ENCODE measurements around the gene SPINK6. TPM values are rescaled to one million over a fixed set of nuclear protein-coding genes. Genes with fewer than 3 reads are reported as not detected.

The SPINK6 gene
- polyA plus RNA-seq, 2 of the 4 experiments (the other 2 are of a cell fraction), result 1.0 TPM

DNA sequence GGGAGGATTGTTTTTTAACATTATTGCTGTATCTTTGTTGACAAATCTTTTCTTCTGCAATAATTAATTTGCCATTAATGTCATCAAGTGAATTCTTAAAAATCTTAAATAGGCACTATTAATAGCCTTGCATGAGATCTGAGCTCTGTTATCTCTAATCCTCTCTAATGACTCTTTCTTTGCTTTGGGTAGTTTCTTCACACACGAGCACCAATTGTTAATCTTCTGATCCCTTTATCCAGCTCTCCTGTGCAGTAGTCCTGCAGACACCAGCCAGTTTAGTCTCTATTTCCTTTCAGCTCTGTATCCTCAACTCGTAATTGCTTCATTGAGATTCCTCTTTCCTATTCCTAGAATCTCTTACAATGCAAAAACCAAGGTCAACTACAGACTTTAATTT lies 26.4 kb upstream of the SPINK6 start:
- ATAC-seq (no peak), FAIRE-seq (no peak), DNase-seq (ENCODE audit: low read depth in 1 of 2, low spot score in 1 of 2) (no peak)
- Histone ChIP-seq H3K4me2 (no peak overlapping the region), H3K27ac (no peak overlapping the region), H3K4me1 (no peaks in the 10 kb centered on the region), H3K4me3 (no peak overlapping the region), H3K9me3 (no peaks in the 10 kb centered on the region)
- 1% methylated on average over 2 of the region's 2 CpGs for WGBS (ENCODE audit: missing lambda C conversion rate)
- TF ChIP-seq KDM1A (IDR thresholded peaks at IDR 0.05; ENCODE audit: low read depth) (no peak), FOSB (CRISPR knock-in tag; IDR thresholded peaks at IDR 0.05) (no peak), FOSL2 (IDR thresholded peaks at IDR 0.05) (no peak), FOSL2 (CRISPR knock-in tag; IDR thresholded peaks at IDR 0.05) (no peak), GATA3 (IDR thresholded peaks at IDR 0.05; ENCODE audit: borderline replicate concordance) (no peak), JUN (IDR thresholded peaks at IDR 0.05) (no peak), EHMT2 (IDR thresholded peaks at IDR 0.05; ENCODE audit: low read depth) (no peak), BHLHE40 (IDR thresholded peaks at IDR 0.05; ENCODE audit: low read depth, low read length) (no peak), RFX5 (IDR thresholded peaks at IDR 0.05) (no peak), HEYL (CRISPR knock-in tag; IDR thresholded peaks at IDR 0.05) (no peak), NFE2L2 (conservative IDR thresholded peaks at IDR 0.05; ENCODE audit: low read length) (no peak), SREBF2 (IDR thresholded peaks at IDR 0.05) (no peak), NPAS2 (CRISPR knock-in tag; IDR thresholded peaks at IDR 0.05; ENCODE audit: borderline replicate concordance) (no peak), NR3C1 (IDR thresholded peaks at IDR 0.05) (no peak), CBX8 (IDR thresholded peaks at IDR 0.05) (no peak), ZSCAN20 (CRISPR knock-in tag; IDR thresholded peaks at IDR 0.05) (no peak), EHF (CRISPR knock-in tag; IDR thresholded peaks at IDR 0.05) (no peak), FOXS1 (CRISPR knock-in tag; IDR thresholded peaks at IDR 0.05) (no peak), ZC3H11A (IDR thresholded peaks at IDR 0.05) (no peak), TFCP2L1 (CRISPR knock-in tag; IDR thresholded peaks at IDR 0.05) (no peak)
- TF ChIP-seq, protein P1, sequence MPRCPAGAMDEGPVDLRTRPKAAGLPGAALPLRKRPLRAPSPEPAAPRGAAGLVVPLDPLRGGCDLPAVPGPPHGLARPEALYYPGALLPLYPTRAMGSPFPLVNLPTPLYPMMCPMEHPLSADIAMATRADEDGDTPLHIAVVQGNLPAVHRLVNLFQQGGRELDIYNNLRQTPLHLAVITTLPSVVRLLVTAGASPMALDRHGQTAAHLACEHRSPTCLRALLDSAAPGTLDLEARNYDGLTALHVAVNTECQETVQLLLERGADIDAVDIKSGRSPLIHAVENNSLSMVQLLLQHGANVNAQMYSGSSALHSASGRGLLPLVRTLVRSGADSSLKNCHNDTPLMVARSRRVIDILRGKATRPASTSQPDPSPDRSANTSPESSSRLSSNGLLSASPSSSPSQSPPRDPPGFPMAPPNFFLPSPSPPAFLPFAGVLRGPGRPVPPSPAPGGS (IDR thresholded peaks at IDR 0.05), result no peak
- ChIA-PET CTCF (interaction anchor here (1.5 to 2.4 kb wide), 2 partner anchors 198 to 555 kb away, joined by 5 to 14 read pairs; no protein-coding TSS in a partner anchor), POLR2A (no interaction called here)

DNA sequence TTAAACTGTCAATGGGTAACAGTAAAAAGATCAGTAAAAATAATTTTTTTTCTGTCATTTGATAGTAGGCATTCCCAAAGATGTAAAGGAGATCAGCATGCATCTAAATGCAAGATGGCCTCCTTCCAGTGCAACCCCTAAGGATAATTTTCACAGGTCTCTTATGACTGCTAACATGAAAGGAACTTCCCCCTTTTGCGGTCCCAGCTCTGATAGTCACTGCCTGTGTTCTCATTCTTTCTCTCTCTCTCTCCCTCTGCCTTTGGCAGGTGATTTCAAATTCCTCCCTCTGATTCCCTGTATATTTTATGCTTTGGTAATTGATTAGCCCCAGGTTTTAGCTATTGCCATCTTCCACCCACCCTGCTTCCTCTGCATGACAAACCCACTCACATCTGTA lies 25.6 kb upstream of the SPINK6 start:
- H3K4me1 ChIP-seq, result no peaks in the 10 kb centered on the region
- POLR2A ChIA-PET, result no interaction called here
- no peaks in the 10 kb centered on the region for H3K9me3 ChIP-seq
- TF ChIP-seq KDM5A (IDR thresholded peaks at IDR 0.05) (no peak), CBX8 (IDR thresholded peaks at IDR 0.05) (no peak)
- ATAC-seq, result no peak
- no peak overlapping the region for H3K4me3 ChIP-seq
- H3K27ac ChIP-seq, result no peak overlapping the region
- DNase-seq (ENCODE audit: low read depth in 1 of 2, low spot score in 1 of 2), result no peak
- H3K4me2 ChIP-seq, result no peak overlapping the region
- WGBS (ENCODE audit: missing lambda C conversion rate), result 61% methylated on average over 1 of the region's 1 CpG
- no peak for FAIRE-seq
- CTCF ChIA-PET, result interaction anchor here (1.5 kb wide), 1 partner anchor 198 kb away, joined by 5 read pairs; no protein-coding TSS in a partner anchor

DNA sequence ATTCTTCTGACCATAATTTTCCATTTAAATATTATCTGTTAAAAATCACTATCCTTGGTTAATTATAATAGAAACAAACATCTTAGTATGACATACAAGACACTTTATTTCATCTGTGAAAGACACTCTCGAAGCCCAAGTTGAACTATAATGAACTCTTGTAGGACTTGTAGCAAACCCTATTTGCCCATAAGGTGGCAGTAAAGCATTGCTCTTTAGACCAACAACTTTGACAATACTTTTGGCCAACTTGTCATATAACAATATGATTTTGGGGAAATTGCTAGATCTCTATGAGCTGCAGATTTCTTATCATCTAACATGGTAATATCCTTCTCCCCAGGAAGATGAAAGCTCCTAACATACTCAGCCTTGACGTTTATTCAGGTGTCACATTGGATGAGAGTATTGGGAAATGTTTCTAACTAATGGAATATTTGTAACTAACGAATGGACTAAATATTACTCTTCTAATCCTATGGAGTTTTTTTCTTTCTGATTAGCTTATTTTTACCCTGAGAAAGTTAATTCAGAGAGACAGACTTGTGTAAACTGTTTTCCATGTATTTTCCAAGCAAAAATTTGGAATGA lies 23.5 kb upstream of the SPINK6 start:
- Histone ChIP-seq H3K4me3 (no peak overlapping the region), H3K4me2 (no peak overlapping the region), H3K27ac (no peak overlapping the region), H3K9me3 (no peaks in the 10 kb centered on the region), H3K4me1 (no peaks in the 10 kb centered on the region)
- ATAC-seq (peak; percentile 70 to 77; a peak in 4 of 6 replicates), FAIRE-seq (no peak), DNase-seq (ENCODE audit: low read depth in 1 of 2, low spot score in 1 of 2) (peak in 1 of 2 experiments; percentile 71)
- WGBS (ENCODE audit: missing lambda C conversion rate), result 24% methylated on average over 3 of the region's 3 CpGs
- CTCF ChIA-PET, result interaction anchor here (0.6 to 2.0 kb wide), 27 partner anchors 8 to 857 kb away, joined by 3 to 15 read pairs (median 3); partner anchors contain the start of gene SPINK14
- TF ChIP-seq, protein P2, sequence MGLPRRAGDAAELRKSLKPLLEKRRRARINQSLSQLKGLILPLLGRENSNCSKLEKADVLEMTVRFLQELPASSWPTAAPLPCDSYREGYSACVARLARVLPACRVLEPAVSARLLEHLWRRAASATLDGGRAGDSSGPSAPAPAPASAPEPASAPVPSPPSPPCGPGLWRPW (IDR thresholded peaks at IDR 0.05), result no peak
- TF ChIP-seq HOXA7 (CRISPR knock-in tag; IDR thresholded peaks at IDR 0.05), result no peak
- no peak for TF ChIP-seq BHLHE40 (IDR thresholded peaks at IDR 0.05; ENCODE audit: low read depth, low read length)
- peak; percentile 79 to 84 for TF ChIP-seq RAD21 (conservative IDR thresholded peaks at IDR 0.05 in 1 of 2, IDR thresholded peaks at IDR 0.05 in 1 of 2)
- TF ChIP-seq, protein P3, sequence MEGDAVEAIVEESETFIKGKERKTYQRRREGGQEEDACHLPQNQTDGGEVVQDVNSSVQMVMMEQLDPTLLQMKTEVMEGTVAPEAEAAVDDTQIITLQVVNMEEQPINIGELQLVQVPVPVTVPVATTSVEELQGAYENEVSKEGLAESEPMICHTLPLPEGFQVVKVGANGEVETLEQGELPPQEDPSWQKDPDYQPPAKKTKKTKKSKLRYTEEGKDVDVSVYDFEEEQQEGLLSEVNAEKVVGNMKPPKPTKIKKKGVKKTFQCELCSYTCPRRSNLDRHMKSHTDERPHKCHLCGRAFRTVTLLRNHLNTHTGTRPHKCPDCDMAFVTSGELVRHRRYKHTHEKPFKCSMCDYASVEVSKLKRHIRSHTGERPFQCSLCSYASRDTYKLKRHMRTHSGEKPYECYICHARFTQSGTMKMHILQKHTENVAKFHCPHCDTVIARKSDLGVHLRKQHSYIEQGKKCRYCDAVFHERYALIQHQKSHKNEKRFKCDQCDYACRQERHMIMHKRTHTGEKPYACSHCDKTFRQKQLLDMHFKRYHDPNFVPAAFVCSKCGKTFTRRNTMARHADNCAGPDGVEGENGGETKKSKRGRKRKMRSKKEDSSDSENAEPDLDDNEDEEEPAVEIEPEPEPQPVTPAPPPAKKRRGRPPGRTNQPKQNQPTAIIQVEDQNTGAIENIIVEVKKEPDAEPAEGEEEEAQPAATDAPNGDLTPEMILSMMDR (IDR thresholded peaks at IDR 0.05), result peak; percentile 77
- no peak for TF ChIP-seq EHMT2 (IDR thresholded peaks at IDR 0.05; ENCODE audit: low read depth)
- no peak for TF ChIP-seq KDM5A (IDR thresholded peaks at IDR 0.05)
- TF ChIP-seq EHF (CRISPR knock-in tag; IDR thresholded peaks at IDR 0.05), result no peak
- TF ChIP-seq ESRRA (IDR thresholded peaks at IDR 0.05; ENCODE audit: borderline replicate concordance, low read length), result no peak
- no peak for TF ChIP-seq EP300 (IDR thresholded peaks at IDR 0.05)
- TF ChIP-seq FOXS1 (CRISPR knock-in tag; IDR thresholded peaks at IDR 0.05), result no peak
- TF ChIP-seq FOSL2 (IDR thresholded peaks at IDR 0.05), result no peak
- no peak for TF ChIP-seq FOSL2 (CRISPR knock-in tag; IDR thresholded peaks at IDR 0.05)
- no peak for TF ChIP-seq MAZ (IDR thresholded peaks at IDR 0.05; ENCODE audit: borderline replicate concordance, low read depth, low read length)
- TF ChIP-seq FOSB (CRISPR knock-in tag; IDR thresholded peaks at IDR 0.05), result no peak
- TF ChIP-seq HOXB5 (CRISPR knock-in tag; IDR thresholded peaks at IDR 0.05), result no peak
- no peak for TF ChIP-seq POLR2A (IDR thresholded peaks at IDR 0.05; ENCODE audit: low read length)
- no peak for TF ChIP-seq CBX8 (IDR thresholded peaks at IDR 0.05)
- no peak for TF ChIP-seq MAFK (IDR thresholded peaks at IDR 0.05; ENCODE audit: partially characterized antibody)
- no peak for TF ChIP-seq NR3C1 (IDR thresholded peaks at IDR 0.05)
- TF ChIP-seq SMC3 (IDR thresholded peaks at IDR 0.05), result peak; percentile 58
- no peak for TF ChIP-seq HDAC2 (IDR thresholded peaks at IDR 0.05)
- TF ChIP-seq TFCP2L1 (CRISPR knock-in tag; IDR thresholded peaks at IDR 0.05), result no peak
- no peak for TF ChIP-seq POLR2AphosphoS2 (conservative IDR thresholded peaks at IDR 0.05; ENCODE audit: low read length)
- POLR2A ChIA-PET, result no interaction called here
